ENCODE measurements around the gene FBXO42.
"Not testable (repeated sequence)": the region's sequence is repeated elsewhere in the genome, so short reads cannot be mapped to it uniquely, and the experiment has no call there.

FBXO42 gene

GRCh38 chr1:16224472-16224871, 127.8 kb downstream of the FBXO42 start:
- no peak overlapping the region for H3K4me3 ChIP-seq (ENCODE audit: low read depth in 1 of 2, low read length in 1 of 2)
- no peak overlapping the region for H3K27ac ChIP-seq
- H3K9me3 ChIP-seq = no peaks in the 10 kb centered on the region
- TF ChIP-seq CTCF (IDR thresholded peaks at IDR 0.05) = no peak
- peaks cover 9 to 10% of the 10 kb centered on the region in 2 experiments for H3K4me1 ChIP-seq (ENCODE audit: control insufficient read depth in 1 of 2, insufficient read depth in 1 of 2, low read depth in 1 of 2, low read length in 1 of 2)
- peaks cover 61% of the 10 kb centered on the region for H3K27me3 ChIP-seq
- H3K36me3 ChIP-seq = no peaks in the 10 kb centered on the region

GRCh38 chr1:16222716-16223115, 129.6 kb downstream of the FBXO42 start:
- not testable (repeated sequence) for H3K9me3 ChIP-seq

GRCh38 chr1:16221499-16221898, 130.8 kb downstream of the FBXO42 start:
- no peaks in the 10 kb centered on the region for H3K9me3 ChIP-seq
- no peak overlapping the region for H3K4me3 ChIP-seq (ENCODE audit: low read depth in 1 of 2, low read length in 1 of 2)
- H3K27ac ChIP-seq = no peak overlapping the region
- peaks cover 35% of the 10 kb centered on the region for H3K27me3 ChIP-seq
- TF ChIP-seq CTCF (IDR thresholded peaks at IDR 0.05) = no peak
- peaks cover 7 to 12% of the 10 kb centered on the region in 2 experiments for H3K4me1 ChIP-seq (ENCODE audit: control insufficient read depth in 1 of 2, insufficient read depth in 1 of 2, low read depth in 1 of 2, low read length in 1 of 2)
- H3K36me3 ChIP-seq = no peaks in the 10 kb centered on the region

More at GRCh38 chr1:16222716-16223115, 129.6 kb downstream of the FBXO42 start:
- not testable (repeated sequence) for H3K4me1 ChIP-seq (ENCODE audit: control insufficient read depth in 1 of 2, insufficient read depth in 1 of 2, low read depth in 1 of 2, low read length in 1 of 2); H3K27ac ChIP-seq; H3K4me3 ChIP-seq (ENCODE audit: low read depth in 1 of 2, low read length in 1 of 2); H3K36me3 ChIP-seq
- peaks cover 43% of the 10 kb centered on the region for H3K27me3 ChIP-seq

- H3K27me3 ChIP-seq = peaks cover 34% of the 10 kb centered on the region
- no peak overlapping the region for H3K27ac ChIP-seq
- no peak overlapping the region for H3K4me3 ChIP-seq (ENCODE audit: low read depth in 1 of 2, low read length in 1 of 2)
- H3K4me1 ChIP-seq (ENCODE audit: control insufficient read depth in 1 of 2, insufficient read depth in 1 of 2, low read depth in 1 of 2, low read length in 1 of 2) = peaks cover 16 to 20% of the 10 kb centered on the region in 2 experiments
- no peaks in the 10 kb centered on the region for H3K36me3 ChIP-seq
- TF ChIP-seq CTCF (IDR thresholded peaks at IDR 0.05) = no peak
- no peaks in the 10 kb centered on the region for H3K9me3 ChIP-seq
Observed at GRCh38 chr1:16219968-16220500, 132.2 kb downstream of the FBXO42 start.

- Histone ChIP-seq H3K4me3 (ENCODE audit: low read depth in 1 of 2, low read length in 1 of 2) (no peak overlapping the region), H3K9me3 (no peaks in the 10 kb centered on the region), H3K27ac (no peak overlapping the region), H3K4me1 (ENCODE audit: control insufficient read depth in 1 of 2, insufficient read depth in 1 of 2, low read depth in 1 of 2, low read length in 1 of 2) (peaks cover 16 to 20% of the 10 kb centered on the region in 2 experiments), H3K36me3 (no peaks in the 10 kb centered on the region), H3K27me3 (peaks cover 36% of the 10 kb centered on the region)
- TF ChIP-seq CTCF (IDR thresholded peaks at IDR 0.05) = no peak
Observed at GRCh38 chr1:16218674-16219071, 133.6 kb downstream of the FBXO42 start.

GRCh38 chr1:16218014-16218673, 134.1 kb downstream of the FBXO42 start:
- H3K4me1 ChIP-seq (ENCODE audit: control insufficient read depth in 1 of 2, insufficient read depth in 1 of 2, low read depth in 1 of 2, low read length in 1 of 2) = peaks cover 16 to 20% of the 10 kb centered on the region in 2 experiments
- peaks cover 35% of the 10 kb centered on the region for H3K27me3 ChIP-seq

More at GRCh38 chr1:16218014-16218673, 134.1 kb downstream of the FBXO42 start:
- Histone ChIP-seq H3K36me3 (no peaks in the 10 kb centered on the region), H3K27ac (peak overlapping the region; percentile 23), H3K9me3 (no peaks in the 10 kb centered on the region), H3K4me3 (ENCODE audit: low read depth in 1 of 2, low read length in 1 of 2) (no peak overlapping the region)
- no peak for TF ChIP-seq CTCF (IDR thresholded peaks at IDR 0.05)

Data from neutrophil (primary cell).